H7 (cell line): ENCODE measurements around the gene ATP5MK. TPM values are rescaled to one million over a fixed set of nuclear protein-coding genes. Genes with fewer than 3 reads are reported as not detected.

Experiments used
- DNase-seq: peaks from one replicate; pipeline ENCODE4 v3.0.0; 2012
- H3K27me3 ChIP-seq: 2 replicates; pipeline ENCODE4 v1.6.0; 2011; ENCODE audit warnings: mild to moderate bottlenecking, low read length; ENCODE audit not compliant: control insufficient read depth, insufficient read depth
- H3K36me3 ChIP-seq: replicated peaks from 2 replicates; pipeline ENCODE4 v1.5.1; 2011; ENCODE audit warnings: low read length; ENCODE audit not compliant: control insufficient read depth, insufficient read depth
- H3K4me3 ChIP-seq: 2 replicates; pipeline ENCODE4 v1.5.1; 2011; ENCODE audit warnings: low read depth, mild to moderate bottlenecking, control low read depth, low read length, moderate library complexity; ENCODE audit not compliant: insufficient read depth
- total RNA-seq: library from RNA; depleted of rRNA; stranded (reverse); fragments of >200 nt; shearing (Covaris generic); gene quantifications from 2 replicates; pipeline ENCODE4 v1.2.3, GENCODE V29; 2014; rRNA removed

The ATP5MK gene, protein sequence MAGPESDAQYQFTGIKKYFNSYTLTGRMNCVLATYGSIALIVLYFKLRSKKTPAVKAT
- total RNA-seq: 322 and 339 TPM in 2 replicates

DNA sequence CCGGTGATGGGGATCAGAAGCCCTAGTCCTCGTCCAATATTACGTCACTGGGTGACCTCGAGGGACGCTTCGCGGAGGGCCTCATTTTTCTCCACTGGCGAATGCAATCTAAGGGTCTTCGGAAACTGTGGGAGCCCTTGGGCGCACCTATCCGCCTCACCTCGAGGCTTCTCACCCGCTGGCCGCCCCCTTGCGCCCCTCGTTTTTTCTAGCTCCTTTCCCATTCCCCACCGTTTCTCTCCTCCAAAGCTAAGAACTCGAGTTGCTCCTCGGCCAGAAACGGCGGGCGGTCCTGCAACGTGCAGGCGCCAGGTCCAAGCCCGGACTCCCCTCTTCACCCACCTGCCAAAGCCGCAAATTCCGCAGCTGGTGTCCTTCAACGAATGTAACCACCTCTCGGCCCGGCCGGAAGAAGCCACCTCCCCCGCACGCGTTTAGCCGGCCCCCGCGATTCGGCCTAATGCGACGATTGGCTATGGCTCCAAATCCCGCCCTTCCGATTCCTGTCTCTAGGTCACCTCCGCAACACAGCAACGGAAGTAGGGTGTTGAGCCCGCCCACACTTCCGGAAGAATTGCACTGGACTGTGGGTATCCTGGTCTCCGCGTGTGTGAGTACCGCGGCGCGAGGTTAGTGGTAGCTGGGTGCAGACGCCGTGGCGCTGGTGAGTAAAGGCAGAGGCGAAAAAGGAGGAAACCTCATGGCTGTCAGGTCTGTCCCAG lies at the start of gene ATP5MK, which contains the start of gene PDCD11:
Gene ATP5MK (minus strand): TSS at position 409 of the 722 bp plus-strand sequence. CDS start 4,018 bp downstream, outside the sequence.
Gene PDCD11 (plus strand): TSS at position 560 of the 722 bp plus-strand sequence. CDS start 1,801 bp downstream, outside the sequence.
- H3K27me3 ChIP-seq: no peaks in the 10 kb centered on the region
- H3K36me3 ChIP-seq: peaks cover 18% of the 10 kb centered on the region
- DNase-seq: peak; percentile 96
- peak within 1 kb of the TSS; percentile 98 for H3K4me3 ChIP-seq

DNA sequence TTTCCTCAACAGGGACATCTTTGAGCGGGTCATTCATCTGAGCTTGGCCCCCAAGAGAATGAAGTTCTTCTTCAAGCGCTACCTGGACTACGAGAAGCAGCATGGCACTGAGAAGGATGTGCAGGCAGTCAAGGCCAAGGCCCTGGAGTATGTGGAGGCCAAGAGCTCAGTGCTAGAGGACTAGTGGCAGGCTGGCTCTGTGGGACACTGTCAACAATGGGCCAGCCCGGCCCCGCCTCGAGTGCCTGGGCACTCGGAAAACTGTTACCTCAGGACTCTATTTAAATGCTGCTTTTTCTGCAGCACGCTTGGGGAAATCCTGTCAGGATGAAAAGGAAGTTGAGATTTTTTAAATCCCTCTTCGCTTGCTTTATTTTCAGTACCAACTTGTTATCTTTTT lies 49.1 kb upstream of the ATP5MK start:
- Histone ChIP-seq H3K4me3 (no peak overlapping the region), H3K36me3 (peaks cover 44% of the 10 kb centered on the region), H3K27me3 (no peaks in the 10 kb centered on the region)
- DNase-seq: no peak

DNA sequence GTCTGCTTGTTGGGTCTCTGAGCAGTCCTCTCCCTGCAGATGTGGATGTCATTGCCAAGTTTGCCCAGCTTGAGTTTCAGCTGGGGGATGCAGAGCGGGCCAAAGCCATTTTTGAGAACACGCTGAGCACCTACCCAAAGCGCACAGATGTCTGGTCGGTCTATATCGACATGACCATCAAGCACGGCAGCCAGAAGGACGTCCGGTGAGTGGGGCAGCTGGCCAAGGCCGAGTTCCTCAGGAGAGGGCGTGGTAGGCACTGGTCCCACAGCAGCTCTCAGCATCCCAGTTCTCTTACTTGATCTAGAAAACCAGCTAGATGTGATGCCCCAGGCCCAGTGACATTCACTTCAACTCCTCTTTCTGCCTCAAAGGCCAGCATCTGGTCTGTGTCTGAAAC lies 48.2 kb upstream of the ATP5MK start:
- Histone ChIP-seq H3K36me3 (peaks cover 51% of the 10 kb centered on the region), H3K4me3 (no peak overlapping the region), H3K27me3 (no peaks in the 10 kb centered on the region)
- no peak for DNase-seq

DNA sequence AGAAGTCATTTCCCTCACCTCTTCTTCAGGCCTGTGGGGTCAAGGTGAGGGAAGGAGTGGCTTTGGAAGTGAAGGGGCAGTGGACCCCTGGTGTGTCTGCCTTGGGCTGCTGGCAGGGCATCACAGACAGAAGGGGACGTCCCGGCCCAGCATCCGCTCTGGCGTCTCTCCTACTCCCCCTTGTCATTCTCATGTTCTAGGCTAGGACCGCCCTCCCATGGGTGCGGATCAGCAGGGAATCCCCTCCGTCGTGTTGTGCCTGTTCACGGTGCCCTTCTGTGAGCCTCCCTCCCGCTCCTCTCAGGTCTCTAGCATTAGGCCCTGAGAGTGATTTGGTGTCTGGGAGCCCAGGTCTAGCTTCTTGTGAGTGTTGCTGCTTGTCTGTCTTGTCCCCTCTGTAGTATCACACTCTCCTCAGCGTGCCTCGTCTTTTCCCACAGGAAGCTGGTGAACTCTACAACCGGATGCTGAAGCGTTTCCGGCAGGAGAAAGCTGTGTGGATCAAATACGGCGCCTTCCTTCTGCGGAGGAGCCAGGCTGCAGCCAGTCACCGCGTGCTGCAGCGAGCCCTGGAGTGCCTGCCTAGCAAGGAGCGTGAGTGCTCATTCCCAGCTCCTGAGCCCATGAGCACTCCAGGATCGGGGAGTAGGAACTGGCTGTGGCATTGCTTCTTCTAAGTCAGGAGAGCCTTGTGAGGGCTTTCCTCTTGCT lies 47.4 kb upstream of the ATP5MK start:
- no peaks in the 10 kb centered on the region for H3K27me3 ChIP-seq
- no peak overlapping the region for H3K4me3 ChIP-seq
- H3K36me3 ChIP-seq: peaks cover 53% of the 10 kb centered on the region
- peak; percentile 20 for DNase-seq

DNA sequence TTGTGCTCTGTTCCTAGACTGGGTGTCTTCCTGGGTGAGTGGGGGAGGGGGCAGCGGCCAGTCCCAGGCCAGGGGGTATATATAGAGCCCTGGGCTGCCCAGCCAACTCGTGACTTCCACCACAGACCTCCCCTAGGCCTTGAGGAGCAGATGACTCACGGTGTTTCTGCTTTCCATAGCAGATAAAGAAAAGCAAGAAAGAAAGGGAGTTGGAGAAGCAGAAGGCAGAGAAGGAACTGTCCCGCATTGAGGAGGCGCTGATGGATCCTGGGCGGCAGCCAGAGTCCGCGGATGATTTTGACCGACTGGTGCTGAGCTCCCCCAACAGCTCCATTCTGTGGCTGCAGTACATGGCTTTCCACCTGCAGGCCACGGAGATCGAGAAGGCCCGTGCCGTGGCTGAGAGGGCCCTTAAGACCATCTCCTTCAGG lies 45.8 kb upstream of the ATP5MK start:
- H3K36me3 ChIP-seq: peaks cover 59% of the 10 kb centered on the region
- DNase-seq: no peak
- no peaks in the 10 kb centered on the region for H3K27me3 ChIP-seq
- H3K4me3 ChIP-seq: no peak overlapping the region

DNA sequence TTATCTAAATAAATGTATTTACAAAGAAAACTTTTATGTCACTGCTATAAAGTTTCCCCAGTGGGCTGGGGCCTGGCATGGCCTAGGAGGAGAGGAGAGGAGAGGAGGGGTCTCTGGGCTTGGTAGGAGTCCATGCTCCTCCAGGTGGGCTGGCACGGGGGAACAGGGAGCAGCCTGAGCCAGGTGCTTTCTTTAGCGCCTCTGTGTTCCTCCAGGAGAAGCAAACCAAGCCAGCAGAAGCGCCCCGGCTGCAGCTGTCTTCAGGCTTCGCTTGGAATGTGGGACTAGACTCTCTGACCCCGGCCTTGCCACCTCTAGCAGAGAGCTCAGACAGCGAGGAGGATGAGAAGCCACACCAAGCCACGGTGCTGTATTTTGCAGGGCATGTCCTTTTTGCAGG lies 45.3 kb upstream of the ATP5MK start:
- Histone ChIP-seq H3K27me3 (no peaks in the 10 kb centered on the region), H3K4me3 (no peak overlapping the region), H3K36me3 (peaks cover 61% of the 10 kb centered on the region)
- DNase-seq: no peak

DNA sequence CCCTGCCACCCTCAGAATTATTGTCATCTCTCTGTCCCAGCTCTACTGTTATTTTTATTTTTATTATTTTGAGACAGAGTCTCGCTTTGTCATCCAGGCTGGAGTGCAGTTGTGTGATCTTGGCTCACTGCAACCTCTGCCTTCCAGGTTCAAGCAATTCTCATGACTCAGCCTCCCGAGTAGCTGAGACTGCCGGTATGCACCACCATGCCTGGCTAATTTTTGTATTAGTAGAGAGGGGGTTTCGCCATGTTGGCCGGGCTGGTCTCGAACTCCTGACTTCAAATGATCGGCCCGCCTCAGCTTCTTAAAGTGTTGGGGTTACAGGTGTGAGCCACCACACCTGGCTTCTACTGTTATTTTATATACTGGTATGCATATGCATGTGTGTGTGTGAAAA lies 44.9 kb upstream of the ATP5MK start:
- Histone ChIP-seq H3K27me3 (no peaks in the 10 kb centered on the region), H3K4me3 (no peak overlapping the region), H3K36me3 (peaks cover 61% of the 10 kb centered on the region)
- no peak for DNase-seq

DNA sequence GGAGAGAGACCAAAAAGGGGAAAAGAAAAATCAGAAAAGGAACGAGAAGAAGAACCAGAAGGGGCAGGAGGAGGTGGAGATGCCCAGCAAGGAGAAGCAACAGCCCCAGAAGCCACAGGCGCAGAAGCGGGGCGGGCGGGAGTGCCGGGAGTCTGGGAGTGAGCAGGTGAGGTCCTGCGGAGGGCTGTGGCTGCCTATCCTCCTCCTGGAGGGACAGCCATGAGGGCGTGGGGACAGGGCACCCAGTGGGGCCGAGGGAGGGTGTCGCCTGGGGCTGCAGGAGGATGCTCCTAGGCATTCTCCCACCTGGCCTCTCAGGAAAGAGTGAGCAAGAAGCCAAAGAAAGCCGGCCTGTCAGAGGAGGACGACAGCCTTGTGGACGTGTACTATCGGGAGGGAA lies 44.1 kb upstream of the ATP5MK start:
- Histone ChIP-seq H3K36me3 (peaks cover 63% of the 10 kb centered on the region), H3K4me3 (no peak overlapping the region), H3K27me3 (no peaks in the 10 kb centered on the region)
- peak; percentile 41 for DNase-seq

DNA sequence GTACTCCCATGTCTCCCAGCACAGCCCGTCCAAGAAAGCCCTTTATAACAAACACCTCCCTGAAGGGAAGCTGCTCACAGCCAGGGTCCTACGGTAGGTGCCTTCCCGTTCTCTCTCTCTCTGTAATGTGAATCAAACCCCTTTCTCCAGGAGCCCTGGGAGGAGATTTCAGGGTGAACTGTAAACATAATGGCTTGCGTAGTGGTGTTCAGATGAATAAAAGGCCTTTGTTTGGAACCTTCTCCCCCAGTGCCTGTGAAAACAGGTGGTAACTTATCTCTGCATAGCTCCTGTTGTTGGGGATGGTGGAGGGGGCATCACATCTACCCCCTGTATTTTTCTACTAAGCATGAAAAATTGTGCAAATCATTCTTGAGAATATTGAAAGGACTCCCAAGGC lies 43.5 kb upstream of the ATP5MK start:
- DNase-seq: no peak
- H3K36me3 ChIP-seq: peaks cover 58% of the 10 kb centered on the region

DNA sequence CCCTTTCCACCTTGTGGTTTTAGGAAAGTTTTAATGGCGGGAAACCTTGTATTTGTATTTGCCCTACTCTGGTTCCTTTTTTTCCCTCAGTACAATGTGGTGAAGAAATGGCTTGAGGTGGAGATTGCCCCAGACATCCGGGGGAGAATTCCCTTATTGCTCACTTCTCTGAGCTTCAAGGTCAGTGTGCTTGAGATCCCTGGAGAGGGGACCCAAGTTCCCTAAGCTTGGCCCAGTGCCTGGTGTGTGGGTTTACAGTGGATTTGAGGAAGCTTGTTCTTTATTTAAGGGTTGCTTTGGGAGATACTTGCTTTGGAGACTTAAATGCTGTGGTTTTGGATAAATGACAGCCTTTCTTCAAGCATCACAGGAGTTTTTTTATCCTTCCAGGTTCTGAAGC lies 37.6 kb upstream of the ATP5MK start:
- H3K27me3 ChIP-seq: no peaks in the 10 kb centered on the region
- DNase-seq: no peak
- H3K36me3 ChIP-seq: peaks cover 41% of the 10 kb centered on the region
- H3K4me3 ChIP-seq: no peak overlapping the region

More for the DNA sequence above, 43.5 kb upstream of the ATP5MK start:
- no peaks in the 10 kb centered on the region for H3K27me3 ChIP-seq
- no peak overlapping the region for H3K4me3 ChIP-seq

DNA sequence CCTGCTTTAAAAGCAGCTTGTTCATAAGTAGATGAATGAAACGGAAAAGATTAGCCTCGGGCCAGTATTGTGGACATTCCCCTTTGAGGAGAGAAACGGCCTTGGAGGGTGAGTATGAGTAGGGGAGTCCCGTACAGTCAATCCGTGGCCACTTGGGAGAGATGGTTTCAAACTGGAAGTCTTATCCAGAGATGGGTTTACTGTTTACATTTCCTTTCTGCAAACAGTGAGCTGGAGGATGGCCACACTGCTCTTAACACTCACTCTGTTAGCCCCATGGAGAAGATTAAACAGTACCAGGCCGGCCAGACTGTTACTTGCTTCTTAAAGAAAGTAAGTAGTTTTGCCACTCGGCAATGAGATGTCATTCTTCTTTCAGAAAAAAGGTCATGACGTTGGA lies 35.6 kb upstream of the ATP5MK start:
- Histone ChIP-seq H3K4me3 (no peak overlapping the region), H3K27me3 (no peaks in the 10 kb centered on the region), H3K36me3 (peaks cover 36% of the 10 kb centered on the region)
- no peak for DNase-seq

DNA sequence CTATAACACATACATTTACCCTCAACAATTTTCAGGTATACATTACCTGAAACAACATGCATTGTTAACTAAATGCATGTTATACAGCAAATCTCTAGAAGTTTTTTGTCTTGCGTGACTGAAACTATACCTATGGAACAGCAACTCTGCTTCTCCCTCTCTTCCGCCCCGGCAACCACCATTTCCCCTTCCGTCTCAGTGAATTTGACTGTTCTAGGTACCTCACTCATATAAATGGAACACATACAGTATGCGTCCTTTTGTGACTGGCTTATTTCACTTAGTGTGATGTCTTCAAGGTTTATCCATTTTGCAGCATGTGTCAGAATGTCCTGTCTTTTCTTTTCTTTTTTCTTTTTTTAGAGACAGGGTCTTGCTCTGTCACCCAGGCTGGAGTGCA lies 33.4 kb upstream of the ATP5MK start:
- no peak overlapping the region for H3K4me3 ChIP-seq
- DNase-seq: no peak
- no peaks in the 10 kb centered on the region for H3K27me3 ChIP-seq
- peaks cover 39% of the 10 kb centered on the region for H3K36me3 ChIP-seq

DNA sequence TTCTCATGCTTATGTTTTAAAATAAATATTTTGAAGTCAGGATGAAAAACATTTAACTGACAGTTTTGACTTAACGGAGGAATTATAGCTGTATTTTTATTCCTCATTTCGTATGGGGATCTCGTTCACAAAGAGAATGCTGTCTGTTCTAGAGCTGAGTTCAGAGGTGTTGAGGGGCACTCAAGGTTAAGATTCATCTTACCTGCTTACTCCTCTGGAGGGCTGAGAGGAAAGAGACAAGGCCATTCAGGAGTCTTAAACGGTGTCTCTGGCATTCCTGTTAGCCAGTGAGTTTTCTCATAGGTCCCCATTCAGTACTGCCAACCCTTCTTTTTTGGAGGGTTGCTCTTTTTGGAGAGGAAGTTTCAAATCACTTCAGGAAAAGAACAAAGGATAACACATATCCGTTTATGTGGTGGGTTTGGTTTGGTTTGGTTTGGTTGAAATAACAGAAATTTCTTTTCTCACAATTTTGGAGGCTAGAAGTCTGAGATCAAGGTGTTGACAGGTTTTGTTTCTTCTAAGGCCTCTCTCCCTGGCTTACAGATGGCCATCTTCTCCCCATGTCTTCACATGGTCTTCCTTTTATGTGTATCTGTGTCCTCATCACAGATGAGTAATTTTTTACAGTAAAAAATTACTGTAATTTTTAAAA lies 32.8 kb upstream of the ATP5MK start:
- H3K36me3 ChIP-seq: peaks cover 45% of the 10 kb centered on the region
- H3K4me3 ChIP-seq: no peak overlapping the region
- no peaks in the 10 kb centered on the region for H3K27me3 ChIP-seq
- DNase-seq: no peak

DNA sequence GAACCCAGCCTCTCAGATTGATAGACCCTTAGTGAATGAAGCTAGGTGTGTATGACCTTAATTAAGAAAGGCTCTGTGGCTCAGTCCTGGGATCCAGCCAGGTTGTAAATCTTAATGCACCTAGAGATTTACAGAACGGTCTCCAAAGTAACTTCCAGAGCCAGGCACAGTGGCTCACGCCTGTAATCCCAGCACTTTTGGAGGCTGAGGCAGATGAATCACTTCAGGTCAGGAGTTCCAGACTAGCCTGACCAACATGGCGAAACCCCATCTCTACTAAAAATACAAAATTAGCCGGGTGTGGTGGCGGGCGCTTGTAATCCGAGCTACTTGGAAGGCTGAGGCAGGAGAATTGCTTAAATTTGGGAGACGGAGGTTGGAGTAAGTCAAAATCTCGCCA lies 31.6 kb upstream of the ATP5MK start:
- no peak for DNase-seq
- H3K4me3 ChIP-seq: no peak overlapping the region
- peaks cover 48% of the 10 kb centered on the region for H3K36me3 ChIP-seq
- H3K27me3 ChIP-seq: no peaks in the 10 kb centered on the region
